Activated CD8-positive, alpha-beta T cell treated with anti-CD3 and anti-CD28 coated beads, Interleukin-2, amount 10 ng/mL, durations not matched to agents 7 days and 5 days (primary cell): ENCODE results near the gene PARVA. TPM values are rescaled to one million over a fixed set of nuclear protein-coding genes. Genes with fewer than 3 reads are reported as not detected.

Experiments
- ATAC-seq: fragments of 150-1000 bp; cut with Tn5 transposase; one replicate; pipeline ENCODE4 v1.10.0; 2021; ENCODE audit warnings: moderate library complexity
- CTCF ChIA-PET: fragments of 350-600 bp; sonication (Branson Sonifier 250); formaldehyde crosslinking; loops from one replicate; lab custom pipeline; 2021; ENCODE audit warnings: antibody characterized with exemption; lab: Charles Lee
- POLR2A ChIA-PET: fragments of 350-600 bp; sonication (Branson Sonifier 250); formaldehyde crosslinking; loops from one replicate; lab custom pipeline; 2021; ENCODE audit warnings: antibody characterized with exemption; lab: Charles Lee
- DNase-seq: peaks from one replicate; pipeline ENCODE4 v3.0.0-alpha.2; 2020
- H3K27ac Mint-ChIP-seq: one replicate; pipeline ENCODE4 v1.8.0; 2021; ENCODE audit warnings: mild to moderate bottlenecking, mixed read lengths
- H3K27me3 Mint-ChIP-seq: one replicate; pipeline ENCODE4 v1.8.0; 2021; ENCODE audit warnings: low read depth, mixed read lengths
- H3K36me3 Mint-ChIP-seq: one replicate; pipeline ENCODE4 v1.8.0; 2021; ENCODE audit warnings: low read depth, mixed read lengths
- H3K4me1 Mint-ChIP-seq: one replicate; pipeline ENCODE4 v1.8.0; 2021; ENCODE audit warnings: low read depth, mixed read lengths
- H3K4me3 Mint-ChIP-seq: one replicate; pipeline ENCODE4 v1.8.0; 2021; ENCODE audit warnings: mild to moderate bottlenecking, mixed read lengths
- H3K9me3 Mint-ChIP-seq: one replicate; pipeline ENCODE4 v1.8.0; 2022; ENCODE audit warnings: mixed read lengths; ENCODE audit not compliant: insufficient read depth
- total RNA-seq, 2 experiments: library from RNA; stranded (reverse); gene quantifications; one replicate each; pipeline ENCODE4 v1.2.3, GENCODE V29; 2021

The PARVA gene
- total RNA-seq, 2 experiments from 2014 or later, result not detected

- ChIA-PET CTCF (no interaction called here), POLR2A (no interaction called here)
- DNase-seq (no peak), ATAC-seq (no peak)
- peaks cover 3% of the 10 kb centered on the region for H3K27me3 Mint-ChIP-seq
- H3K27ac Mint-ChIP-seq, result no peak overlapping the region
- H3K4me3 Mint-ChIP-seq, result no peak overlapping the region
- H3K4me1 Mint-ChIP-seq, result no peaks in the 10 kb centered on the region
- H3K36me3 Mint-ChIP-seq, result no peaks in the 10 kb centered on the region
- no peaks in the 10 kb centered on the region for H3K9me3 Mint-ChIP-seq
Observed at GRCh38 chr11:12426176-12426575, 48.8 kb downstream of the PARVA start.

GRCh38 chr11:12429155-12429554, 51.8 kb downstream of the PARVA start:
- DNase-seq (no peak), ATAC-seq (no peak)
- CTCF ChIA-PET, result interaction anchor here (1.8 kb wide), 1 partner anchor 98 kb away, joined by 7 read pairs; no protein-coding TSS in a partner anchor
- Mint-ChIP-seq H3K4me3 (no peak overlapping the region), H3K4me1 (no peaks in the 10 kb centered on the region), H3K36me3 (no peaks in the 10 kb centered on the region), H3K27me3 (peaks cover 3% of the 10 kb centered on the region), H3K27ac (no peak overlapping the region), H3K9me3 (no peaks in the 10 kb centered on the region)
- POLR2A ChIA-PET, result no interaction called here

- no peak overlapping the region for H3K4me3 Mint-ChIP-seq
- ChIA-PET CTCF (no interaction called here), POLR2A (no interaction called here)
- no peaks in the 10 kb centered on the region for H3K36me3 Mint-ChIP-seq
- no peak for DNase-seq
- H3K9me3 Mint-ChIP-seq, result no peaks in the 10 kb centered on the region
- H3K4me1 Mint-ChIP-seq, result no peaks in the 10 kb centered on the region
- ATAC-seq, result no peak
- H3K27me3 Mint-ChIP-seq, result peaks cover 2% of the 10 kb centered on the region
- no peak overlapping the region for H3K27ac Mint-ChIP-seq
Observed at GRCh38 chr11:12430351-12430750, 53.0 kb downstream of the PARVA start.

GRCh38 chr11:12430954-12431595, 53.7 kb downstream of the PARVA start:
- H3K27ac Mint-ChIP-seq, result no peak overlapping the region
- H3K4me3 Mint-ChIP-seq, result no peak overlapping the region
- ChIA-PET POLR2A (no interaction called here), CTCF (no interaction called here)
- DNase-seq (no peak), ATAC-seq (no peak)
- H3K4me1 Mint-ChIP-seq, result no peaks in the 10 kb centered on the region
- H3K9me3 Mint-ChIP-seq, result no peaks in the 10 kb centered on the region
- H3K27me3 Mint-ChIP-seq, result no peaks in the 10 kb centered on the region
- H3K36me3 Mint-ChIP-seq, result no peaks in the 10 kb centered on the region

GRCh38 chr11:12432507-12432906, 55.1 kb downstream of the PARVA start:
- Mint-ChIP-seq H3K9me3 (no peaks in the 10 kb centered on the region), H3K36me3 (no peaks in the 10 kb centered on the region), H3K27ac (no peak overlapping the region), H3K4me1 (no peaks in the 10 kb centered on the region), H3K4me3 (no peak overlapping the region), H3K27me3 (no peaks in the 10 kb centered on the region)
- ChIA-PET POLR2A (no interaction called here), CTCF (no interaction called here)
- ATAC-seq, result no peak
- DNase-seq, result no peak

GRCh38 chr11:12433121-12433520, 55.8 kb downstream of the PARVA start:
- no peak overlapping the region for H3K4me3 Mint-ChIP-seq
- DNase-seq (no peak), ATAC-seq (no peak)
- ChIA-PET CTCF (no interaction called here), POLR2A (no interaction called here)
- no peaks in the 10 kb centered on the region for H3K9me3 Mint-ChIP-seq
- H3K4me1 Mint-ChIP-seq, result no peaks in the 10 kb centered on the region
- H3K36me3 Mint-ChIP-seq, result no peaks in the 10 kb centered on the region
- no peaks in the 10 kb centered on the region for H3K27me3 Mint-ChIP-seq
- H3K27ac Mint-ChIP-seq, result no peak overlapping the region

- Mint-ChIP-seq H3K27me3 (no peaks in the 10 kb centered on the region), H3K4me3 (no peak overlapping the region), H3K4me1 (no peaks in the 10 kb centered on the region), H3K27ac (no peak overlapping the region), H3K9me3 (no peaks in the 10 kb centered on the region), H3K36me3 (no peaks in the 10 kb centered on the region)
- ATAC-seq (no peak), DNase-seq (no peak)
- POLR2A ChIA-PET, result no interaction called here
- CTCF ChIA-PET, result interaction anchor here (1.2 kb wide), 1 partner anchor 103 kb away, joined by 3 read pairs; no protein-coding TSS in a partner anchor
Observed at GRCh38 chr11:12433571-12434324, 56.4 kb downstream of the PARVA start.

- ChIA-PET CTCF (interaction anchor here (1.2 to 1.5 kb wide), 2 partner anchors 103 to 152 kb away, joined by 3 read pairs; no protein-coding TSS in a partner anchor), POLR2A (no interaction called here)
- Mint-ChIP-seq H3K9me3 (no peaks in the 10 kb centered on the region), H3K4me1 (no peaks in the 10 kb centered on the region), H3K27me3 (no peaks in the 10 kb centered on the region), H3K27ac (no peak overlapping the region), H3K36me3 (no peaks in the 10 kb centered on the region), H3K4me3 (no peak overlapping the region)
- DNase-seq, result no peak
- no peak for ATAC-seq
Observed at GRCh38 chr11:12434325-12434654, 56.9 kb downstream of the PARVA start.

GRCh38 chr11:12435264-12435663, 57.9 kb downstream of the PARVA start:
- no peak overlapping the region for H3K4me3 Mint-ChIP-seq
- no peaks in the 10 kb centered on the region for H3K9me3 Mint-ChIP-seq
- DNase-seq (no peak), ATAC-seq (no peak)
- ChIA-PET POLR2A (no interaction called here), CTCF (interaction anchor here (1.5 kb wide), 1 partner anchor 153 kb away, joined by 3 read pairs; no protein-coding TSS in a partner anchor)
- no peaks in the 10 kb centered on the region for H3K36me3 Mint-ChIP-seq
- no peaks in the 10 kb centered on the region for H3K27me3 Mint-ChIP-seq
- no peaks in the 10 kb centered on the region for H3K4me1 Mint-ChIP-seq
- H3K27ac Mint-ChIP-seq, result no peak overlapping the region

GRCh38 chr11:12436266-12436665, 58.9 kb downstream of the PARVA start:
- Mint-ChIP-seq H3K4me3 (no peak overlapping the region), H3K27me3 (no peaks in the 10 kb centered on the region), H3K9me3 (no peaks in the 10 kb centered on the region), H3K4me1 (no peaks in the 10 kb centered on the region), H3K36me3 (no peaks in the 10 kb centered on the region), H3K27ac (no peak overlapping the region)
- CTCF ChIA-PET, result no interaction called here
- POLR2A ChIA-PET, result no interaction called here
- DNase-seq (no peak), ATAC-seq (no peak)

- no peak for ATAC-seq
- H3K4me3 Mint-ChIP-seq, result no peak overlapping the region
- CTCF ChIA-PET, result no interaction called here
Observed at GRCh38 chr11:12438291-12438690, 60.9 kb downstream of the PARVA start.

GRCh38 chr11:12439615-12440014, 62.2 kb downstream of the PARVA start:
- Mint-ChIP-seq H3K27ac (no peak overlapping the region), H3K36me3 (no peaks in the 10 kb centered on the region), H3K9me3 (no peaks in the 10 kb centered on the region), H3K27me3 (peaks cover 3% of the 10 kb centered on the region), H3K4me3 (no peak overlapping the region), H3K4me1 (no peaks in the 10 kb centered on the region)
- POLR2A ChIA-PET, result no interaction called here
- CTCF ChIA-PET, result no interaction called here
- DNase-seq, result no peak
- no peak for ATAC-seq

More at GRCh38 chr11:12438291-12438690, 60.9 kb downstream of the PARVA start:
- POLR2A ChIA-PET, result no interaction called here
- Mint-ChIP-seq H3K27me3 (no peaks in the 10 kb centered on the region), H3K9me3 (no peaks in the 10 kb centered on the region), H3K27ac (no peak overlapping the region), H3K36me3 (no peaks in the 10 kb centered on the region), H3K4me1 (no peaks in the 10 kb centered on the region)
- DNase-seq, result no peak
